HepG2 (cell line): Measurements from ENCODE around the gene TOR4A. TPM values are rescaled to one million over a fixed set of nuclear protein-coding genes. Genes with fewer than 3 reads are reported as not detected.
A peak's percentile ranks its signal among the peaks of the same experiment; 100 is the strongest.

Source experiments
- ATAC-seq: fragments of 200-7000 bp; cut with Tn5 transposase; 3 replicates; pipeline ENCODE4 v1.9.1; 2020; ENCODE audit warnings: mild to moderate bottlenecking, moderate library complexity
- BruUV-seq: library from RNA; stranded (reverse); fragments of 400-500 nt; replicated peaks from 2 replicates; lab custom pipeline; 2021; lab: Mats Ljungman, UMichigan
- CTCF ChIA-PET: fragments of 300-600 bp; formaldehyde crosslinking; extraction: SDS; loops from one replicate; lab custom pipeline; 2021; ENCODE audit warnings: low total read pairs, inconsistent platforms, low intra/inter-chr PET ratio; lab: Yijun Ruan, JAX
- POLR2A ChIA-PET: fragments of 350-600 bp; sonication (Branson Sonifier 250); formaldehyde crosslinking; loops from one replicate; lab custom pipeline; 2020; ENCODE audit warnings: antibody characterized with exemption, inconsistent platforms; lab: Yijun Ruan, JAX
- DNase-seq: peaks from one replicate; pipeline ENCODE4 v3.0.0-alpha.2; 2015; ENCODE audit warnings: low spot score
- FAIRE-seq: peaks from 3 replicates; lab custom pipeline; 2011; peaks lifted over from hg19 to GRCh38; lab: Jason Lieb, UNC
- H2AFZ ChIP-seq: one replicate; pipeline ENCODE4 v1.6.1; 2011; ENCODE audit warnings: low read length, inconsistent platforms
- H3K27ac ChIP-seq: fragments of 300-600 bp; 3 replicates; pipeline ENCODE4 v1.8.0; 2011; ENCODE audit warnings: mixed run types, mild to moderate bottlenecking, mixed read lengths, low read length, inconsistent platforms; ENCODE audit not compliant: insufficient read depth; ENCODE audit errors: extremely low read length
- H3K27me3 ChIP-seq, 2 experiments: fragments of 200-600 bp in 1 of 2; 2 replicates in 1 of 2; 3 replicates in 1 of 2; pipeline versions ENCODE4 v1.6.0 to v1.8.0; 2011; ENCODE audit warnings: low read length in 2 of 2, mild to moderate bottlenecking in 2 of 2, moderate library complexity in 2 of 2, inconsistent platforms in 1 of 2; ENCODE audit not compliant: insufficient read depth in 2 of 2, control insufficient read depth in 1 of 2
- H3K36me3 ChIP-seq, 2 experiments: fragments of 200-600 bp in 1 of 2; replicated peaks in 1 of 2; 2 replicates in 1 of 2; 3 replicates in 1 of 2; pipeline versions ENCODE4 v1.5.1 to v1.8.0; 2011; ENCODE audit warnings: low read length in 2 of 2, inconsistent platforms in 1 of 2; ENCODE audit not compliant: insufficient read depth in 2 of 2, control insufficient read depth in 1 of 2
- H3K4me1 ChIP-seq: 2 replicates; pipeline ENCODE4 v1.5.1; 2012; ENCODE audit warnings: low read length, inconsistent platforms; ENCODE audit not compliant: insufficient read depth
- H3K4me2 ChIP-seq: 2 replicates; pipeline ENCODE4 v1.6.0; 2011; ENCODE audit warnings: low read depth, low read length, inconsistent platforms
- H3K4me3 ChIP-seq, 3 experiments: fragments of 200-600 bp in 1 of 3; sonication (generic), shearing (Covaris generic) in 1 of 3; replicated peaks in 1 of 3; 2 replicates each; pipeline ENCODE4 v1.5.1; 2011 to 2016; ENCODE audit warnings: low read length in 3 of 3, inconsistent platforms in 2 of 3, low read depth in 2 of 3, mild to moderate bottlenecking in 2 of 3, control low read depth in 1 of 3, mixed read lengths in 1 of 3; ENCODE audit not compliant: insufficient read depth in 1 of 3
- H3K79me2 ChIP-seq: one replicate; pipeline ENCODE4 v1.6.1; 2011; ENCODE audit warnings: low read length, inconsistent platforms; ENCODE audit not compliant: insufficient read depth
- H3K9ac ChIP-seq: 2 replicates; pipeline ENCODE4 v1.6.0; 2011; ENCODE audit warnings: mild to moderate bottlenecking, low read depth, low read length, inconsistent platforms; ENCODE audit not compliant: insufficient read depth
- H3K9me3 ChIP-seq: 2 replicates; pipeline ENCODE4 v1.5.1; 2012; ENCODE audit warnings: mild to moderate bottlenecking, low read length
- H4K20me1 ChIP-seq: 2 replicates; pipeline ENCODE4 v1.6.0; 2011; ENCODE audit warnings: inconsistent platforms, mild to moderate bottlenecking, low read length, moderate library complexity; ENCODE audit not compliant: insufficient read depth
- ATF5 ChIP-seq: sonication (generic); formaldehyde crosslinking; IDR thresholded peaks from 2 replicates; pipeline ENCODE4 v1.4.0; 2020; ENCODE audit warnings: mild to moderate bottlenecking, low read depth, missing genetic modification reagents
- CCDC6 ChIP-seq: sonication (generic); formaldehyde crosslinking; IDR thresholded peaks from 2 replicates; pipeline ENCODE4 v1.8.1; 2022; ENCODE audit warnings: mild to moderate bottlenecking, missing genetic modification reagents, moderate library complexity
- CHD4 ChIP-seq: fragments of 200-600 bp; sonication (generic); IDR thresholded peaks from 2 replicates; pipeline ENCODE4 v1.7.0; 2017; ENCODE audit warnings: mild to moderate bottlenecking, low read length, borderline replicate concordance
- MNT ChIP-seq: fragments of 450-650 bp; IDR thresholded peaks from 2 replicates; pipeline ENCODE4 v1.6.1; 2016
- PITX1 ChIP-seq: sonication (generic); formaldehyde crosslinking; IDR thresholded peaks from 2 replicates; pipeline ENCODE4 v1.5.1; 2020; ENCODE audit warnings: mild to moderate bottlenecking, missing genetic modification reagents
- TBX2 ChIP-seq: sonication (generic); formaldehyde crosslinking; IDR thresholded peaks from 2 replicates; pipeline ENCODE4 v1.5.0; 2020; ENCODE audit warnings: missing genetic modification reagents, mild to moderate bottlenecking, borderline replicate concordance
- THAP11 ChIP-seq: IDR thresholded peaks from 2 replicates; pipeline ENCODE4 v1.6.1; 2016; ENCODE audit warnings: missing biosample characterization, missing genetic modification reagents
- XRCC5 ChIP-seq: fragments of 200-400 bp; formaldehyde crosslinking; optimal IDR thresholded peaks from 2 replicates; pipeline ENCODE3; 2017; ENCODE audit warnings: mild to moderate bottlenecking, low read length
- ZBTB33 ChIP-seq: sonication (generic); formaldehyde crosslinking; IDR thresholded peaks from 2 replicates; pipeline ENCODE4 v1.4.0; 2020; ENCODE audit warnings: missing genetic modification reagents
- ZBTB7A ChIP-seq: sonication (generic); formaldehyde crosslinking; IDR thresholded peaks from 2 replicates; pipeline ENCODE4 v1.8.0; 2022; ENCODE audit warnings: mild to moderate bottlenecking, missing genetic modification reagents
- ZNF235 ChIP-seq: sonication (generic); formaldehyde crosslinking; IDR thresholded peaks from 2 replicates; pipeline ENCODE4 v1.8.1; 2023; ENCODE audit warnings: mild to moderate bottlenecking, missing genetic modification reagents, borderline replicate concordance
- ZNF251 ChIP-seq: sonication (generic); formaldehyde crosslinking; IDR thresholded peaks from 2 replicates; pipeline ENCODE4 v1.9.0; 2021; ENCODE audit warnings: mild to moderate bottlenecking, missing genetic modification reagents
- ZNF256 ChIP-seq: sonication (generic); formaldehyde crosslinking; conservative IDR thresholded peaks from 2 replicates; pipeline ENCODE4 v1.4.0; 2020; ENCODE audit warnings: missing genetic modification reagents
- ZNF550 ChIP-seq: sonication (generic); formaldehyde crosslinking; IDR thresholded peaks from 2 replicates; pipeline ENCODE4 v1.4.0; 2020; ENCODE audit warnings: mild to moderate bottlenecking, missing genetic modification reagents, borderline replicate concordance
- ZSCAN9 ChIP-seq: IDR thresholded peaks from 2 replicates; pipeline ENCODE4 v1.6.1; 2016; ENCODE audit warnings: borderline replicate concordance
- ZZZ3 ChIP-seq: sonication (generic); formaldehyde crosslinking; IDR thresholded peaks from 2 replicates; pipeline ENCODE4 v1.4.0; 2020; ENCODE audit warnings: missing genetic modification reagents, mild to moderate bottlenecking, borderline replicate concordance
- WGBS: methylation state at CpG from one replicate; pipeline ENCODE4 v1.1.6; 2017; ENCODE audit warnings: low lambda C conversion rate; 5-methylcytosine and 5-hydroxymethylcytosine counted together
- in situ Hi-C: cut with HindIII; loops from 2 replicates; pipeline ENCODE4 v1.10.0; 2017; ENCODE audit warnings: low pct_unique_long_range_greater_than_20kb; ENCODE audit not compliant: extremely low pct_ligation_motif_present
- intact Hi-C: fragments of 100-400 bp; cut with micrococcal nuclease; formaldehyde crosslinking; loops from one replicate; pipeline ENCODE4 v1.10.0; 2022; ENCODE audit not compliant: unreplicated experiment
- polyA plus RNA-seq, 8 experiments: library from polyadenylated mRNA; depleted of rRNA in 3 of 8; stranded (reverse) in 7 of 8; unstranded in 1 of 8; fragments of >200 nt; fragmentation: Illumina TruSeq in 4 of 8; extraction: Trizol in 4 of 8; gene quantifications; 2 replicates each; pipeline versions ENCODE4 v1.2.1 to v1.2.3, GENCODE V29; 2011 to 2016; ENCODE audit warnings: low read depth in 4 of 8, missing spikeins in 1 of 8, mixed read lengths in 1 of 8; ENCODE audit not compliant: insufficient read depth in 1 of 8
- total RNA-seq, 5 experiments: library from RNA; depleted of rRNA; stranded (reverse); fragments of >200 nt; fragmentation: Illumina TruSeq; extraction: Trizol; gene quantifications; 2 replicates each; pipeline ENCODE4 v1.2.3, GENCODE V29; 2016; ENCODE audit warnings: low read depth in 1 of 5

Gene TOR4A
- total and polyA plus RNA-seq, 2 of the 13 experiments (the other 11 are each of a cell fraction or from before 2014, with no cell fraction given): 11.1 to 14.2 TPM

GRCh38 chr9:137240318-137240840 is 37.1 kb upstream of the TOR4A start (continued):
- TF ChIP-seq MNT: peak; percentile 60
- no peak for TF ChIP-seq CHD4
- TF ChIP-seq ZSCAN9: 0 out of 2 replicates have a peak, but pooled peaks have one; percentile 46
- peak; percentile 89 for TF ChIP-seq ZBTB7A (CRISPR knock-in tag)
- TF ChIP-seq, all 625 proteins: peak for 253

GRCh38 chr9:137240841-137241489 is 36.6 kb upstream of the TOR4A start, which contains the start of gene TUBB4B:
Gene TUBB4B (plus strand): TSS chr9:137241287. CDS start chr9:137241361, 74 bp downstream.
- peaks cover 62% of the 10 kb centered on the region for H3K4me1 ChIP-seq
- peaks cover 36% of the 10 kb centered on the region for H3K79me2 ChIP-seq
- TF ChIP-seq ZNF256 (CRISPR knock-in tag): 0 out of 2 replicates have a peak, but pooled peaks have one; percentile 62
- TF ChIP-seq THAP11 (CRISPR knock-in tag): peak; percentile 77; the same call in 1 of the 2 replicates
- no peak for TF ChIP-seq XRCC5
- TF ChIP-seq ZBTB33 (CRISPR knock-in tag): no peak
- 0 out of 2 replicates have a peak, but pooled peaks have one; percentile 59 for TF ChIP-seq ZNF235 (CRISPR knock-in tag)
- TF ChIP-seq ZNF251: no peak
- no peak for TF ChIP-seq ZNF550 (CRISPR knock-in tag)
- TF ChIP-seq CCDC6 (CRISPR knock-in tag): no peak
- no peak for TF ChIP-seq TBX2 (CRISPR knock-in tag)
- no peak for TF ChIP-seq PITX1 (CRISPR knock-in tag)
- TF ChIP-seq ATF5 (CRISPR knock-in tag): no peak
- no peak for TF ChIP-seq ZZZ3 (CRISPR knock-in tag)

More at GRCh38 chr9:137240841-137241489, 36.6 kb upstream of the TOR4A start, which contains the start of gene TUBB4B:
- POLR2A ChIA-PET: interaction anchor here (0.7 to 7.7 kb wide), 34 partner anchors 11 to 440 kb away, joined by 3 to 317 read pairs (median 6); partner anchors contain the start of genes ENTPD2, ENTPD8, LRRC26 and MAN1B1
- peak; percentile 99 for FAIRE-seq
- peak; percentile 55 for ATAC-seq
- intact Hi-C loops: no loop called here
- peak; percentile 99 for DNase-seq
- no TSS peak for BruUV-seq
- Histone ChIP-seq H4K20me1 (peaks cover 27% of the 10 kb centered on the region), H3K4me3 (peak within 1 kb of the TSS; percentile 89 to 94 (median 94)), H3K9ac (peak within 1 kb of the TSS; percentile 92), H3K9me3 (no peaks in the 10 kb centered on the region), H3K36me3 (peaks cover 4 to 19% of the 10 kb centered on the region in 2 experiments; a peak in 4 of 5 replicates), H3K4me2 (peak within 1 kb of the TSS; percentile 99), H2AFZ (no peak within 1 kb of the TSS), H3K27ac (peak within 1 kb of the TSS; percentile 96), H3K27me3 (no peaks in the 10 kb centered on the region; a peak in 1 of 5 replicates)
- CTCF ChIA-PET: no interaction called here
- WGBS: 0% methylated on average over 14 of the region's 67 CpGs
- in situ Hi-C loops: no loop called here
